ENCODE results near the gene UCK2. TPM values are rescaled to one million over a fixed set of nuclear protein-coding genes. Genes with fewer than 3 reads are reported as not detected.
A peak's percentile ranks its signal among the peaks of the same experiment; 100 is the strongest.

UCK2 gene
- total and polyA plus RNA-seq, 10 of the 15 experiments (the other 5 are each of a cell fraction or from before 2014, with no cell fraction given), result 55.3 to 106 (median 84.9) TPM

GRCh38 chr1:165851034-165851658, 23.7 kb downstream of the UCK2 start (continued):
- TF ChIP-seq CEBPZ (IDR thresholded peaks at IDR 0.05; ENCODE audit: low read depth, low read length), result no peak
- 0 out of 2 replicates have a peak, but pooled peaks have one; percentile 28 for TF ChIP-seq NBN (IDR thresholded peaks at IDR 0.05)
- TF ChIP-seq NFYA (IDR thresholded peaks at IDR 0.05; ENCODE audit: borderline replicate concordance, low read depth, low read length), result no peak
- peak; percentile 84 for TF ChIP-seq MEF2B (IDR thresholded peaks at IDR 0.05; ENCODE audit: partially characterized antibody, poor library complexity, severe bottlenecking)
- TF ChIP-seq KAT2A (conservative IDR thresholded peaks at IDR 0.05; ENCODE audit: control insufficient read depth, low read depth, low read length), result no peak
- TF ChIP-seq KDM1A (IDR thresholded peaks at IDR 0.05; ENCODE audit: borderline replicate concordance), result no peak
- TF ChIP-seq, protein P1, sequence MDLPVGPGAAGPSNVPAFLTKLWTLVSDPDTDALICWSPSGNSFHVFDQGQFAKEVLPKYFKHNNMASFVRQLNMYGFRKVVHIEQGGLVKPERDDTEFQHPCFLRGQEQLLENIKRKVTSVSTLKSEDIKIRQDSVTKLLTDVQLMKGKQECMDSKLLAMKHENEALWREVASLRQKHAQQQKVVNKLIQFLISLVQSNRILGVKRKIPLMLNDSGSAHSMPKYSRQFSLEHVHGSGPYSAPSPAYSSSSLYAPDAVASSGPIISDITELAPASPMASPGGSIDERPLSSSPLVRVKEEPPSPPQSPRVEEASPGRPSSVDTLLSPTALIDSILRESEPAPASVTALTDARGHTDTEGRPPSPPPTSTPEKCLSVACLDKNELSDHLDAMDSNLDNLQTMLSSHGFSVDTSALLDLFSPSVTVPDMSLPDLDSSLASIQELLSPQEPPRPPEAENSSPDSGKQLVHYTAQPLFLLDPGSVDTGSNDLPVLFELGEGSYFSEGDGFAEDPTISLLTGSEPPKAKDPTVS (IDR thresholded peaks at IDR 0.05; ENCODE audit: low read depth, low read length), result no peak
- no peak for TF ChIP-seq ZSCAN29 (IDR thresholded peaks at IDR 0.05)
- TF ChIP-seq ZBTB40 (IDR thresholded peaks at IDR 0.05; ENCODE audit: borderline replicate concordance), result no peak
- TF ChIP-seq ZBTB11 (CRISPR knock-in tag; IDR thresholded peaks at IDR 0.05), result no peak
- no peak for TF ChIP-seq CHD2 (IDR thresholded peaks at IDR 0.05; ENCODE audit: borderline replicate concordance, low read depth, low read length)
- TF ChIP-seq, protein P2, sequence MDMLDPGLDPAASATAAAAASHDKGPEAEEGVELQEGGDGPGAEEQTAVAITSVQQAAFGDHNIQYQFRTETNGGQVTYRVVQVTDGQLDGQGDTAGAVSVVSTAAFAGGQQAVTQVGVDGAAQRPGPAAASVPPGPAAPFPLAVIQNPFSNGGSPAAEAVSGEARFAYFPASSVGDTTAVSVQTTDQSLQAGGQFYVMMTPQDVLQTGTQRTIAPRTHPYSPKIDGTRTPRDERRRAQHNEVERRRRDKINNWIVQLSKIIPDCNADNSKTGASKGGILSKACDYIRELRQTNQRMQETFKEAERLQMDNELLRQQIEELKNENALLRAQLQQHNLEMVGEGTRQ (IDR thresholded peaks at IDR 0.05; ENCODE audit: borderline replicate concordance, low read depth, low read length), result peak; percentile 24; the same call in 1 of the 2 replicates
- TF ChIP-seq IKZF1 (conservative IDR thresholded peaks at IDR 0.05), result peak; percentile 84
- no peak for TF ChIP-seq TCF7 (IDR thresholded peaks at IDR 0.05; ENCODE audit: borderline replicate concordance)
- peak; percentile 61; the same call in 1 of the 2 replicates for TF ChIP-seq MTA2 (IDR thresholded peaks at IDR 0.05; ENCODE audit: low read depth)
